ENCODE measurements around the gene UNC5C. TPM values are rescaled to one million over a fixed set of nuclear protein-coding genes. Genes with fewer than 3 reads are reported as not detected.

The UNC5C gene
- total RNA-seq, 1 donor from 2014 or later: 2.6 TPM

GRCh38 chr4:95343235-95343634 lies 205.5 kb downstream of the UNC5C start:
- DNase-seq (ENCODE audit: low spot score): no peak

- DNase-seq (ENCODE audit: low spot score): no peak
Measured at GRCh38 chr4:95340191-95340590, 208.6 kb downstream of the UNC5C start.

GRCh38 chr4:95325665-95326064 lies 223.1 kb downstream of the UNC5C start:
- DNase-seq (ENCODE audit: low spot score): no peak

GRCh38 chr4:95319169-95319568 lies 229.6 kb downstream of the UNC5C start:
- no peak for DNase-seq (ENCODE audit: low spot score)

GRCh38 chr4:95318483-95318882 lies 230.3 kb downstream of the UNC5C start:
- no peak for DNase-seq (ENCODE audit: low spot score)

GRCh38 chr4:95318044-95318443 lies 230.7 kb downstream of the UNC5C start:
- no peak for DNase-seq (ENCODE audit: low spot score)

- no peak for DNase-seq (ENCODE audit: low spot score)
Measured at GRCh38 chr4:95317085-95317793, 231.5 kb downstream of the UNC5C start.

- no peak for DNase-seq (ENCODE audit: low spot score)
Measured at GRCh38 chr4:95314573-95314972, 234.2 kb downstream of the UNC5C start.

GRCh38 chr4:95304898-95305297 lies 243.9 kb downstream of the UNC5C start:
- DNase-seq (ENCODE audit: low spot score): no peak

GRCh38 chr4:95300304-95300703 lies 248.5 kb downstream of the UNC5C start:
- DNase-seq (ENCODE audit: low spot score): no peak

GRCh38 chr4:95296052-95296451 lies 252.7 kb downstream of the UNC5C start:
- no peak for DNase-seq (ENCODE audit: low spot score)

- no peak for DNase-seq (ENCODE audit: low spot score)
Measured at GRCh38 chr4:95295157-95295556, 253.6 kb downstream of the UNC5C start.

- DNase-seq (ENCODE audit: low spot score): no peak
Measured at GRCh38 chr4:95294321-95294720, 254.5 kb downstream of the UNC5C start.

GRCh38 chr4:95293014-95293413 lies 255.8 kb downstream of the UNC5C start:
- DNase-seq (ENCODE audit: low spot score): no peak

GRCh38 chr4:95290702-95291101 lies 258.1 kb downstream of the UNC5C start:
- no peak for DNase-seq (ENCODE audit: low spot score)

- no peak for DNase-seq (ENCODE audit: low spot score)
Measured at GRCh38 chr4:95289028-95289634, 259.6 kb downstream of the UNC5C start.

GRCh38 chr4:95288552-95288951 lies 260.2 kb downstream of the UNC5C start:
- no peak for DNase-seq (ENCODE audit: low spot score)

- DNase-seq (ENCODE audit: low spot score): no peak
Measured at GRCh38 chr4:95285797-95286196, 263.0 kb downstream of the UNC5C start.

GRCh38 chr4:95284655-95285054 lies 264.1 kb downstream of the UNC5C start:
- DNase-seq (ENCODE audit: low spot score): no peak

GRCh38 chr4:95283320-95283719 lies 265.5 kb downstream of the UNC5C start:
- DNase-seq (ENCODE audit: low spot score): no peak

GRCh38 chr4:95272797-95273196 lies 276.0 kb downstream of the UNC5C start:
- no peak for DNase-seq (ENCODE audit: low spot score)

- no peak for DNase-seq (ENCODE audit: low spot score)
Measured at GRCh38 chr4:95272036-95272435, 276.7 kb downstream of the UNC5C start.

- DNase-seq (ENCODE audit: low spot score): no peak
Measured at GRCh38 chr4:95268819-95269565, 279.8 kb downstream of the UNC5C start.

Data from mucosa of gallbladder (tissue), 1 donor.